ENCODE data around the gene TMEM81.

The TMEM81 gene

DNA sequence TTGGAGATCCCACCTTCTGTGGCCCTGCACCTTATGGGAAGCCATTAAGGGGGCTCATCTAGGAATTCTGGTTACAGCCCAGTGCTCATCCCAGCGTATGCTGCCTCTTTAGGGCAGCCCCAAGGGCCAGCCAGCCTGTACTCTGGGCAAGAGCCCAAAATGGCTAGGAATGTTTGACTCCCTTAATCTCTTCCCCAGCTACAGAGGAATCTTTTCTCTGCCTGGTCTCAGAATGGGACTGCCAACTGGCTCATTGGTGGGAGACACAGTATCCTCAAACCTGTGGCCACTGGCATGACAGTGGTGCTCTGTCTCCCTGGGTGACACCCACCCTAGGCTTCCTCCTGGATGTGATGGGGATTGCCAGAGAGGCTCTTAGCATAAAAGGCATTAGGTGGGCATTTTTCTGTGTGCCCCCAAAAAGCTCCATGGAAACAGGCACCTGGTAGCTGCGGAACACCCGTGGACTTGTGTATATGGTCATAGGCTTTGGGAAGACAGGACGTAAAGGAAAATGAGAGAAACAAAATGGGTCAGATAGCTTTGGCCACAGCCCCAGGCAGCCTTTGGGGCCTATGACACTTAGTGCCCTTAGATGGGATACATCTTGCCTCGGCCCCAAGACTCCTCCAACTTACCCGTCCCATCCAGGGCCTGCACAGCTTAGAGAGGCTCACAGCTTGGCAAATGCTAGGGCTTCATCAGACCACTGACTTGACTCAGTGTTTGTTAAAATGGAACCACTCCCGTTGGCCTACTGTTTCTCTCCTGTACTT lies 6.9 kb downstream of the TMEM81 start:
- Histone ChIP-seq H3K9me3 (ENCODE audit: control insufficient read depth, insufficient read depth, low read length) (no peaks in the 10 kb centered on the region), H3K27me3 (ENCODE audit: control insufficient read depth, insufficient read depth, low read length) (no peaks in the 10 kb centered on the region), H3K27ac (ENCODE audit: low read length) (no peak overlapping the region), H3K36me3 (ENCODE audit: control insufficient read depth, insufficient read depth, low read length) (no peaks in the 10 kb centered on the region), H3K4me1 (ENCODE audit: control insufficient read depth, insufficient read depth, low read length) (no peaks in the 10 kb centered on the region), H3K4me3 (ENCODE audit: low read length) (no peak overlapping the region)
- no peak for DNase-seq (ENCODE audit: low read depth, low spot score)
- WGBS (ENCODE audit: insufficient coverage, insufficient read length): no CpG with 5 or more reads among the region's 7 CpGs

DNA sequence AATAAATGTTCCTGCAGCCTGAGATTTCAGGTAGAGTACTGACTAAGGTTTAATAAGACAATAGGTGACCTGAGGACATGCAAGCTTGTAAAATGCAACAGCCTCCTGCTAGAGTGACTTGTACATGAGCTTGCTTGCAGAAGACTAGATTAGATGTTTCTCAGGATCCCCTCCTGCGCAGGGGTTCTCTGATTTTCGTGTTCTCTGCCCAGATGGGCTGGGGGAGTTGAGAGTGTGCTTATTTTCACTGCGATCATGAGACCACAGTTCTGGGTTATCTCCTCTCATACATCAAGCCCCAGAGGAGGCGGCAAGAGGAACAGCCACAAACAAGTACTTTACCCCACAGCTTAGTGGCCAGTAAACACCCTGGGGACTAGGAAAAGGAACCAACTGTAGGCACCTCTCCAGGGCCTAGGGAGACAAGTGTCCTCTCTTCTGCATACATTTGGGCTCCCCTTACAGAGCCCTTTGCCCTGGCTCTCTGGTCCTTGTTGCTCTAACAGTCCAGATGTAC lies 8.0 kb downstream of the TMEM81 start:
- no peak overlapping the region for H3K4me3 ChIP-seq (ENCODE audit: low read length)
- no peaks in the 10 kb centered on the region for H3K4me1 ChIP-seq (ENCODE audit: control insufficient read depth, insufficient read depth, low read length)
- no peaks in the 10 kb centered on the region for H3K9me3 ChIP-seq (ENCODE audit: control insufficient read depth, insufficient read depth, low read length)
- no CpG with 5 or more reads among the region's 4 CpGs for WGBS (ENCODE audit: insufficient coverage, insufficient read length)
- no peak overlapping the region for H3K27ac ChIP-seq (ENCODE audit: low read length)
- H3K36me3 ChIP-seq (ENCODE audit: control insufficient read depth, insufficient read depth, low read length): no peaks in the 10 kb centered on the region
- no peaks in the 10 kb centered on the region for H3K27me3 ChIP-seq (ENCODE audit: control insufficient read depth, insufficient read depth, low read length)
- DNase-seq (ENCODE audit: low read depth, low spot score): no peak

DNA sequence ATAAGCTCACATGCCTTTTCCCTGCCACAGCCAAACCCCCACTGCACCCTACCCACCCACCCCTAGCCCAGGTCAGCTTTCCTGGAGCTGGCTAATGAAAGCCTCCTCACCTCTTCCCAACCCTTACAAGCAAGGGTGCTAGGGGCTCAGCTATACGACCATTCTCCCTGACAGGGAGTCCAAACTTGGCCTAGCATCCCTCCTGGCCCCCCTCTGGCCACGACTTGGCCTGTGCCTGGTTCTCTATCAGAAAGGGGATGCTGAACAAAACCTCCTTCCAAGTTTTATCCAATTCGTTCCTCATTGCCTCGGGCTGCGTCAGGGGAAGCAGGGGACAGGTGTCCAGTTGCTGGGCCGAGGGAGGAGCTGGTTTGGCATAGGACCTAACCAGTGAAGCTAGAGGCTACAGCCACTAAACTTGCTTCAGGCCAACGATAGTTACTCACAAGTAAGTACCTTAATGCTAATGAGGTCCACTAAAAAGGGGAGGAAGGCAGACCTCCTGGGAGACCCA lies 8.6 kb downstream of the TMEM81 start:
- Histone ChIP-seq H3K27ac (ENCODE audit: low read length) (no peak overlapping the region), H3K4me1 (ENCODE audit: control insufficient read depth, insufficient read depth, low read length) (no peaks in the 10 kb centered on the region), H3K9me3 (ENCODE audit: control insufficient read depth, insufficient read depth, low read length) (no peaks in the 10 kb centered on the region), H3K4me3 (ENCODE audit: low read length) (no peak overlapping the region), H3K36me3 (ENCODE audit: control insufficient read depth, insufficient read depth, low read length) (no peaks in the 10 kb centered on the region), H3K27me3 (ENCODE audit: control insufficient read depth, insufficient read depth, low read length) (no peaks in the 10 kb centered on the region)
- no CpG with 5 or more reads among the region's 7 CpGs for WGBS (ENCODE audit: insufficient coverage, insufficient read length)
- no peak for DNase-seq (ENCODE audit: low read depth, low spot score)

DNA sequence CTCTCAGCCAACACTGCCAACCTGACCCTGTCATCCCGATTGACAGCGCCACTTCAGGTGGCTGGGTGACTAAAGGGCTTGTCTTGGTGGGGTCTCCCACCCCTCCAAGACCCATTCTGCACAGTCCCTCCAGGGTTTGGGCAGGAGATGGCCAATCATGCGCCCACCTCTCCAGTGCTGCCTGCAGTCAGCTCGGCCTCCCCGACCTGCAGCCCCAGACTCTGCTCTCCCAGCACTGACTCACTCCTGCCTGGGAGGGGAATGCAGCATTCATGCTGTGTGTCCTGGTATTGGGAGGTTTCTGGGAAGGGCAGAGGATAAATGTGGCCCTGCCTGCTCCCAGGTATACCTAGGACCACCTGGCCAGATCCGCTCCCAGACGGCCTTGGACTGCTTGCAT lies 9.7 kb downstream of the TMEM81 start:
- H3K27ac ChIP-seq (ENCODE audit: low read length): no peak overlapping the region
- no peaks in the 10 kb centered on the region for H3K27me3 ChIP-seq (ENCODE audit: control insufficient read depth, insufficient read depth, low read length)
- no peak for DNase-seq (ENCODE audit: low read depth, low spot score)
- no peak overlapping the region for H3K4me3 ChIP-seq (ENCODE audit: low read length)
- no CpG with 5 or more reads among the region's 7 CpGs for WGBS (ENCODE audit: insufficient coverage, insufficient read length)
- no peaks in the 10 kb centered on the region for H3K4me1 ChIP-seq (ENCODE audit: control insufficient read depth, insufficient read depth, low read length)
- H3K36me3 ChIP-seq (ENCODE audit: control insufficient read depth, insufficient read depth, low read length): no peaks in the 10 kb centered on the region
- H3K9me3 ChIP-seq (ENCODE audit: control insufficient read depth, insufficient read depth, low read length): no peaks in the 10 kb centered on the region

DNA sequence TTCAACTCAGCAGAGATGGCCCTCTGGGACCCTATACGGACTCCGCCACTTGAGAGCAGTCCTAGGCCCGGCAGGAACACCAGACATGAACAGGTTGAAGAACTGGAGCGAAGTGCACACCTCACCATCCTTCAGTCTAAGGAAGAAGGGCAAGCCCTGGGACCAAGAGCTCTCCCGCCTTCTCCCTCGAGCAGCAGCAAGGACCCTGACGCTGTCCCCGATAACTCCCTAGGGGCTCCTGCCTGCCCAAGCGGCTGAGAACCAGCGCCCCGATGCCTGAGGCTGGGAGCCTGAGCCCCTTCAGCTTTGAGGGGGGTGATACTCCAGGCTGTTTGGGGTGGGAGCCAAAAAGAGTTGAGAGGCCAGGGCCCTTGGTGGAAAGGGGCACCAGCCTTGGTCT lies 10.2 kb downstream of the TMEM81 start:
- Histone ChIP-seq H3K27me3 (ENCODE audit: control insufficient read depth, insufficient read depth, low read length) (no peaks in the 10 kb centered on the region), H3K4me1 (ENCODE audit: control insufficient read depth, insufficient read depth, low read length) (no peaks in the 10 kb centered on the region), H3K36me3 (ENCODE audit: control insufficient read depth, insufficient read depth, low read length) (no peaks in the 10 kb centered on the region), H3K27ac (ENCODE audit: low read length) (no peak overlapping the region), H3K4me3 (ENCODE audit: low read length) (no peak overlapping the region), H3K9me3 (ENCODE audit: control insufficient read depth, insufficient read depth, low read length) (no peaks in the 10 kb centered on the region)
- no peak for DNase-seq (ENCODE audit: low read depth, low spot score)
- no CpG with 5 or more reads among the region's 11 CpGs for WGBS (ENCODE audit: insufficient coverage, insufficient read length)

DNA sequence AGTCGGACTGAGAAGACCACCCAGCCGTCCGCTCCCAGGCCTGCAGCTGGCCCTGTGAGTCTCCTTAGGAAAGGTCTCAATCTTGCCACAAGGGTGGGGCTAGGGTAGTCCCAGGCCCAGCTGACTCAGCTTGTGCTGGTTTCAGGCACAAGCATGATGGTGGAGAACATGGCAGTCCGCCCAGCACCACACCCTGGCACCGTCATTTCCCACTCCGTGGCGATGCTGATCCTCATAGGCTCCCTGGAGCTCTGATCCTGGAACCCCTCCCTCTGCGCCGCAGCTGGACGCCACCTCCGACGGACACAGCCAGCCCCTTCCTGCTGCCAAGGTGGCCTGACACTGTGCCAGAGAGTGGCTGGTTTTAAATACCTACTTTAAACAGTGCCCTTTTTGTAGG lies 10.7 kb downstream of the TMEM81 start:
- Histone ChIP-seq H3K36me3 (ENCODE audit: control insufficient read depth, insufficient read depth, low read length) (no peaks in the 10 kb centered on the region), H3K4me1 (ENCODE audit: control insufficient read depth, insufficient read depth, low read length) (no peaks in the 10 kb centered on the region), H3K27ac (ENCODE audit: low read length) (no peak overlapping the region), H3K9me3 (ENCODE audit: control insufficient read depth, insufficient read depth, low read length) (no peaks in the 10 kb centered on the region), H3K4me3 (ENCODE audit: low read length) (no peak overlapping the region), H3K27me3 (ENCODE audit: control insufficient read depth, insufficient read depth, low read length) (no peaks in the 10 kb centered on the region)
- DNase-seq (ENCODE audit: low read depth, low spot score): no peak
- WGBS (ENCODE audit: insufficient coverage, insufficient read length): no CpG with 5 or more reads among the region's 12 CpGs

DNA sequence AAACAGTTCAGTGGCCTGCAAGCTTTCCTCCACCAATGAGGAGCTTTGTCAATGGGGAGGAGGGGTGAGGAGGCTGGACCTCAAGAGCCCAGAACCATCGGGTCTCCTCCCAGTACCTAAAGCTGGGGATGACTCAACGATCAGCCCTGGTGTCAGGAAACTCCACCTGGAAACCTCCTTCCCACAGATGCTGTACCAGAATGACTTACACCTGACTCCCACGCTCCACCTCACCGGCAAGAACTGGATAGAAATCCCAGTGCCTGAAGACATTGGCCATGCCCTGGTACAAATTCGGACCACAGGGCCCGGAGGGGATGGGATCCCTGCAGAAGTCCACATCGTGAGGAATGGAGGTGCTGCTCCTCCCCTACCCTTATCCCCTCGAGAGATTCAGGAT lies 11.4 kb downstream of the TMEM81 start:
- Histone ChIP-seq H3K4me1 (ENCODE audit: control insufficient read depth, insufficient read depth, low read length) (no peaks in the 10 kb centered on the region), H3K27me3 (ENCODE audit: control insufficient read depth, insufficient read depth, low read length) (no peaks in the 10 kb centered on the region), H3K27ac (ENCODE audit: low read length) (no peak overlapping the region), H3K36me3 (ENCODE audit: control insufficient read depth, insufficient read depth, low read length) (no peaks in the 10 kb centered on the region), H3K4me3 (ENCODE audit: low read length) (no peak overlapping the region), H3K9me3 (ENCODE audit: control insufficient read depth, insufficient read depth, low read length) (no peaks in the 10 kb centered on the region)
- WGBS (ENCODE audit: insufficient coverage, insufficient read length): no CpG with 5 or more reads among the region's 8 CpGs
- no peak for DNase-seq (ENCODE audit: low read depth, low spot score)

DNA sequence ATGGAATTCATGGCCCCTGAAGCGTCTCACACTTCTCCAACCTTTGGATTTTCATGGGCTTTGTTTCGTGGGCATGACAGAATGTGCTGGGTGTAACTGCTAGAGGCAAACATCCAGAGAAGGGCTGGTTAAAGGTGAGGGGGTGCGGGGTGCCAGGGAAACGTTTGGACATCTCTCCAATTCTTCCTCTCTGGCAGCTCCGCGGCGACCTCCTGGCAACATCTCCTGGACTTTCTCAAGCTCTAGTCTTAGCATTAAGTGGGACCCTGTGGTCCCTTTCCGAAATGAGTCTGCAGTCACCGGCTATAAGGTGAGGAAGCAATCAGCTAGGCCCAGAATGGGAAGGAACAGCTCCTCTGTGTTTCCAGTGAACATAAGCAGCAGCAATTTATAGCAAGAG lies 12.0 kb downstream of the TMEM81 start:
- no peaks in the 10 kb centered on the region for H3K9me3 ChIP-seq (ENCODE audit: control insufficient read depth, insufficient read depth, low read length)
- no peaks in the 10 kb centered on the region for H3K27me3 ChIP-seq (ENCODE audit: control insufficient read depth, insufficient read depth, low read length)
- no peak for DNase-seq (ENCODE audit: low read depth, low spot score)
- H3K4me1 ChIP-seq (ENCODE audit: control insufficient read depth, insufficient read depth, low read length): no peaks in the 10 kb centered on the region
- no CpG with 5 or more reads among the region's 9 CpGs for WGBS (ENCODE audit: insufficient coverage, insufficient read length)
- no peak overlapping the region for H3K27ac ChIP-seq (ENCODE audit: low read length)
- no peak overlapping the region for H3K4me3 ChIP-seq (ENCODE audit: low read length)
- no peaks in the 10 kb centered on the region for H3K36me3 ChIP-seq (ENCODE audit: control insufficient read depth, insufficient read depth, low read length)

DNA sequence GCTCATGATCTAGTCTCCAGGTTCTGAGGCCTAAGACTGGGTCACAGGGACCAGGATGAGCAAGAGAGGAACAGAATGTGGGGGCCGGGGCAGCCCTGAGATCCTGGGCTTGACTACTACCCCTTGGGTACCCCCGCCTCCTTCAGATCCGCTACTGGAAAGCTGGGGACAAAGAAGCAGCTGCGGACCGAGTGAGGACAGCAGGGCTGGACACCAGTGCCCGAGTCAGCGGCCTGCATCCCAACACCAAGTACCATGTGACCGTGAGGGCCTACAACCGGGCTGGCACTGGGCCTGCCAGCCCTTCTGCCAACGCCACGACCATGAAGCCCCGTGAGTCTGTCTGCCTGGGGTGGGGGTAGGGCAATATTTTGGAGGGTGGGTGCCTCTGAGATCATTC lies 12.5 kb downstream of the TMEM81 start:
- Histone ChIP-seq H3K9me3 (ENCODE audit: control insufficient read depth, insufficient read depth, low read length) (no peaks in the 10 kb centered on the region), H3K4me1 (ENCODE audit: control insufficient read depth, insufficient read depth, low read length) (no peaks in the 10 kb centered on the region), H3K36me3 (ENCODE audit: control insufficient read depth, insufficient read depth, low read length) (no peaks in the 10 kb centered on the region), H3K4me3 (ENCODE audit: low read length) (no peak overlapping the region), H3K27ac (ENCODE audit: low read length) (no peak overlapping the region), H3K27me3 (ENCODE audit: control insufficient read depth, insufficient read depth, low read length) (no peaks in the 10 kb centered on the region)
- no peak for DNase-seq (ENCODE audit: low read depth, low spot score)
- no CpG with 5 or more reads among the region's 12 CpGs for WGBS (ENCODE audit: insufficient coverage, insufficient read length)

DNA sequence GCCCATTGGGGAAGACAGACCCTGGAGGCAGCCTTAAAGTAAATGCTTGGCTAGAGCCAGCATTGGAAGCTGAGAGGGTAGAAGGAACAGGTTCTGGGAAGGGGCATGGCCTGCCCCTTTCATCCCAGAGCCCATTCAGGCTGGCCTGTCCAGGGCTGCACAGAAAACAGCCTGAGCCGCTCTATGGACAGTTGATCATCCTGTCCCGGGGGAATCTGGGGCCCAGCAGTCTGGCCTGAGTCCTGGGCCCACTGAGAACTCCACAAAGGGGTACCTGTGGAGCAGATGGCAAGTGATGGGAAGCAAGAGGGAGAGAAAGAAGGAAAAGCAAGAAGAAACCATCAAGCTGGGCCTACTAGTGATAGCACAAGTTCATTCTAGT lies 13.2 kb downstream of the TMEM81 start:
- Histone ChIP-seq H3K4me1 (ENCODE audit: control insufficient read depth, insufficient read depth, low read length) (0 out of 2 replicates have a peak, but pooled peaks cover 1% of the 10 kb centered on the region), H3K9me3 (ENCODE audit: control insufficient read depth, insufficient read depth, low read length) (no peaks in the 10 kb centered on the region), H3K27ac (ENCODE audit: low read length) (no peak overlapping the region), H3K36me3 (ENCODE audit: control insufficient read depth, insufficient read depth, low read length) (no peaks in the 10 kb centered on the region), H3K4me3 (ENCODE audit: low read length) (no peak overlapping the region), H3K27me3 (ENCODE audit: control insufficient read depth, insufficient read depth, low read length) (no peaks in the 10 kb centered on the region)
- no CpG with 5 or more reads among the region's 2 CpGs for WGBS (ENCODE audit: insufficient coverage, insufficient read length)
- DNase-seq (ENCODE audit: low read depth, low spot score): no peak
